Measurements from ENCODE around the gene AVEN. TPM values are rescaled to one million over a fixed set of nuclear protein-coding genes. Genes with fewer than 3 reads are reported as not detected.
"Not testable (repeated sequence)": the region's sequence is repeated elsewhere in the genome, so short reads cannot be mapped to it uniquely, and the experiment has no call there.

AVEN gene
- total RNA-seq, 1 experiment from 2014 or later, result 11.9 TPM

DNA sequence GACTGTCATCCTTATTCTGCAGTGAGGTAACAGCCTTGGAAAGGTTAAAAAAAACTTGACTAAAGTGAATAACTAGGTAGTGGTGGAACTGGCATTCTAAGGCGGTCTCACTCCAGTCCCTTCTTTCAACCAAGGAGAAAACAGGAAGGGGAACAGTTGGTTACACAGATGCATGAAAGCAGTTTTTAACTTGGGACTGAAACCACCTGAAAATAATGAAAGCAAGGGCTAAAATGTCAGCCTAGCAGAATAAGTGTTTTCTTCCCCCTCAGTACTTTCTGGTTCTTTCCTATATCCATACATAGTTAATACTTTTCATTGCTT, 748 bp upstream of the AVEN start:
- DNase-seq (ENCODE audit: low spot score), result no peak

DNA sequence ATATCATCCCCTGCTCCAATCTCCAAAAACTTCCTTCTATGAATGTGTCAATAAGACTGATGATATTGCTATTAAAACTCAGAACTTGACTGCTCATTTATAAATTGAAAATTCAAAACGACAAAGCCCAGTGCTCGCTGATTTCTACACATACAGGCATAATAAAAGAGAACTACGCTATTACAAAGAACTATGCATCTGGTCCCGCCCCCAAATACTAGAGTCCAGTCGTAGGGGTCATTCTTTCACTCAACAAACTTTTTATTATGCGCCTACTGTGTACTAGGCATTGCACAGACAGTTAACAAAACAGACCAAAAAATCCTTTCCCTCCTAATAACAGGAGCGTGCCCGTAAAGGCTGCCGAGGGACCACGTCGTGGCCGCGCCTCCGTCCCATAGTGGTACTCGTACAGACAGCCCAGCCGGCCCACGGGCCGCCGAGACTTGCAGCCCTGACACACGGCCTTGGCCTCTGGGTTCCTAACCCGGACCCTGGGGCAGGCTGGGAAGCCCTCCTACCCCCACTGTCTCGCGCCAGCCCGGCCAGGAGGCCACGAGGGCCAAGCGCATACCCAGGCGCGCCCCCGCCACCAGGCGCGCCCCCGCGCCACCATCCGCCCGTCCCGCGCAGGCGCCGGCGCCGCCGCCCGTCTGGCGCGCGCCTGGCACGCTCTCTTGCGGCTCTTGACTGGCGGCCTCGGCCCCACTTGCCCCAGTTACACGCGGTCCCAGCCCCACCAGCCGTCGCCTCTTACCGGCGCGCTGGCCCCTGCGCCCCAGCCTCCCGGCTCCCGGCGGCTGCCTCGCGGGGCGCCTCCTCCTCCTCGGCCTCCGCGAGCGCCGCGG, 757 bp downstream of the AVEN start:
- DNase-seq (ENCODE audit: low spot score), result peak; percentile 74

DNA sequence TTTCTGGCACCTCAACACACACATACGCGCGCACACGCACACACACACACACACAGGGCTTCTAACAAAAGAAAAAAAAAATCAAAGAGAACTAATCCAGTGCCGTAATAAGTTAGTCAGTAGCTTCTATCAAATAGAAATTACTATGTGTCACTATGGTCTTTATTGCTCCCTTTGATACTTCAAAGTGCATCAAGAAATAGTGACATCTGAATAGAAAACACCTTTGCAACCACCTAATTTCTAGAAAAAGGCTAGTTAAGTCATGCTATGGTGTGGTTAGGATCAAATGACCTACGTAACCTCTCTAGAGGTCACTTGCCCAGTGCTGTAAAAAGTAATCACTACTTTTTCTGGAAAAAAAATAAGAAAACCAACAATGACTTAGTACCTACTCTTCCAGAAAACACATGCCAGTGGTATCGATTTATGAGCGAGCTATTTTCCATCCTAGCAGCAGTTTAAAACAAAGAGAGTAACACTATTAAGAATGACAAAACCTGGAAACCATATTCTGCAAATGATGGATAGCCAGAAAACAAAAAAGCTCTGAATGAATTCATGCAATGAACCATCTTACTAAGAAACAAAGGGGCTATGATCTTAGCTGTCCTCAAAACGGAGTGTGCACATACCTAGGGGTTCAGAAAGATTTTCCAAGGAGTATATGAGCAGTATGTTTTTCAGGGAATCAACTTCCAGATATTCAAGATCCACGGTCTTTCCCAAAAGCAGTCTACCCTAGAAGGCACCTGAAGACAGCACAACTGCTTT, 6.8 kb downstream of the AVEN start:
- no peak for DNase-seq (ENCODE audit: low spot score)

DNA sequence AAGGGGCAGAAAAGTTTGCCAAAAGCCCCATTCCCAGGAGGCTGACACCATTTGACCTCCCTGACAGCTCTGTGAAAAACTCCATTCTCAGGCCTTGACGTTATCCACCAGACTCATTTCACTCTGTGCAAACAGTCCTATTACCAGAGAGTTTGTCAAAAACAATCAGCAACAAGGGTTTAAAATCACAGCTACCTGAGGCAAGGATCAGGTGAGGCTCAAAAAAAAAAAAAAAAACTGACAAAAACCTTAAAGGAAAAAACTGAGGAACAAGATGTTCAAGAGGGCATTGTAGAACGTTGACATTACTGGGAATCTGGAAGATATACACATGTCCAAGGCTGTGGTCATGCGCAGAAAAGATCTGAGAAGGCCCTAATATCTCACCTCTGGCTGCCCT, 11.4 kb downstream of the AVEN start:
- DNase-seq (ENCODE audit: low spot score), result no peak

DNA sequence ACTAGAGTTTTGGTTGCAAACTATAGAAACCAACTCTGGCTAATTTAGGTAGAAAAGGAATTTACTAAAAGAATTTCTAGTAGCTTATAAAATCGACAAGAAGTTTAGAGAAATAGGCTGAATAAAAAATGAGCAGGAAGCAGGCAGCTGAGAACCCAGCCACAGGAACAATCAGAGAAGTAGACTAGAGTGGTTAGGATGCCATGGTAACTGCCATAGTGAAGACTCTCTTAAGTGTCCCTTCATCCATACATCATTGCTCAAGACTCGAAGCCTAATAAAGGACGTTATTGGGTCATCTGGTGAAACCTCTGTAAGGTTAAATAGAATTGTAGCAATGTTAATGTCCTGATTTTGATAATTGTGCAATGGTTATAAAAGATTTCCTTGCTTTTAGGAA, 13.8 kb downstream of the AVEN start:
- DNase-seq (ENCODE audit: low spot score), result no peak

DNA sequence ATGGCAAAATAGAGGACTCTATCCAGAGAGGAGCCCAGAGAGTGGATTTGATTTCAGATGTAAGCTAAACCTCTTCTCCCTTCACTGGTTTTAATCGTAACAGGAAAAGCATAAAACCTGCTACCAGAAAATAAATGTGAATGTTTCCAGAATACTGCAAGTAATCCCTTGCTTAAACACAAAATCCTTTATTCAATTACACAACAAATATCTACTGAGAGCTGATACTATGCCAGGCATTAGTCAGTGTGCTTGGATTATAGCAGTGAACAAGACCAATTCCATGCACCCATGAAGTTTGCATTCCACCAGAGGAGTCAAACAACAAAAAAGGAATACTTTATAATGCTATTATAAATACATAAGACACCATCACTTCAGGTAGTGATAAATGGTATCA, 15.1 kb downstream of the AVEN start:
- DNase-seq (ENCODE audit: low spot score), result no peak

DNA sequence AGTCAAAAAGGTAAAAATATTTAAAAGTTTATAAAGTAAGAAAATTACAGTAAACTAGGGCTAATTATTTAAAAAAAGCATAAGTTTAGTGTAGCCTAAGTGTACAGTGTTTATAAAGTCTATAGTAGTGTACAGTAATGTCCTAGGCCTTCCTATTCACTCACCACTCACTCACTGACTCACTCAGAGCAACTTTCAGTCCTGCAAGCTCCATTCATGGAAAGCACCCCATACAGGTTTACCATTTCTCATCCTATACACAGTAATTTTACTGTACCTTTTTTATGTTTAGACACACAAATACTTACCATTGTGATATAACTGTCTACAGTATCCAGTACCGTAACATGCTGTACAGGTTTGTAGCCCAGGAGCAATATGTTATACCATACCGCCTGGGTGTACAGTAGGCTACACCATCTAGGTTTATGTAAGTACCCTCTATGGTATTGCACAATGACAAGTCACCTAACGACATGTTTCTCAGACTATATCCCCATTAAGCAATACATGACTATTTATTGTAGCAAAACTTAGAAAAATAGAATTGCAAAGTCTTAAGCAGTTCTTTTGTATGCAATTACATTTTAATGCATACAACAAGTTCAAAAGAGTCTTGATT, 19.5 kb downstream of the AVEN start:
- no peak for DNase-seq (ENCODE audit: low spot score)

DNA sequence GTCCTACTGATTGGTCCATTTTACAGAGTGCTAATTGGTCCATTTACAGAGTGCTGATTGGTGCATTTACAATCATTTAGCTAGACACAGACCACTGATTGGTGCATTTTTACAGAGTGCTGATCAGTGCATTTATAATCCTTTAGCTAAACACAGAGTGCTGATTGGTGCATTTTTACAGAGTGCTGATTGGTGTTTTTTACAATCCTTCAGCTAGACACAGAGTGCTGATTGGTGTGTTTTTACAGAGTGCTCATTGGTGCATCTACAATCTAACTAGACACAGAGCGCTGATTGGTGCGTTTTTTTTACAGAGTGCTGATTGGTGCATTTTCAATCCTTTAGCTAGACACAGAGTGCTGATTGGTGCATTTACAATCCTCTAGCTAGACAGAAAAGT, 20.3 kb downstream of the AVEN start:
- DNase-seq (ENCODE audit: low spot score), result not testable (repeated sequence)

DNA sequence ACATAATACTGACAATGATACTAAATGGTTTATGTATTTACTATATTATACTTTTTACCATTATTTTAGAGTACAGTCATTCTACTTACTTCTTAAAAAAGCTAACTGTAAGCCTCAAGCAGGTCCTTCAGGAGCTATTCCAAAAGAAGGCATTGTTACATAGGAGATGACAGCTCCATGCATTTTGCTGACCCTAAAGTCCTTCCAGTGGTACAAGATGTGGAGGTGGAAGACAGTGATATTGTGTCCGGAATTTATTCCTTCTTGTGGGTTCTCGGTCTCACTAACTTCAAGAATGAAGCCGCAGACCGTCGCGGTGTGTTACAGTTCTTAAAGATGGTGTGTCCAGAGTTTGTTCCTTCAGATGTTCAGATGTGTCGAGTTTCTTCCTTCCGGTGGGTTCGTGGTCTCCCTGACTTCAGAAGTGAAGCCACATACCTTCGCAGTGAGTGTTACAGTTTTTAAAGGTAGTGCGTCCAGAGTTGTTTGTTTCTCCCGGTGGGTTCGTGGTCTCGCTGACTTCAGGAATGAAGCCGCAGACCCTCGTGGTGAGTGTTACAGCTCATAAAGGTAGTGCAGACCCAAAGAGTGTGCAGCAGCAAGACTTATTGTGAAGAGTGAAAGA, 20.9 kb downstream of the AVEN start:
- no peak for DNase-seq (ENCODE audit: low spot score)

DNA sequence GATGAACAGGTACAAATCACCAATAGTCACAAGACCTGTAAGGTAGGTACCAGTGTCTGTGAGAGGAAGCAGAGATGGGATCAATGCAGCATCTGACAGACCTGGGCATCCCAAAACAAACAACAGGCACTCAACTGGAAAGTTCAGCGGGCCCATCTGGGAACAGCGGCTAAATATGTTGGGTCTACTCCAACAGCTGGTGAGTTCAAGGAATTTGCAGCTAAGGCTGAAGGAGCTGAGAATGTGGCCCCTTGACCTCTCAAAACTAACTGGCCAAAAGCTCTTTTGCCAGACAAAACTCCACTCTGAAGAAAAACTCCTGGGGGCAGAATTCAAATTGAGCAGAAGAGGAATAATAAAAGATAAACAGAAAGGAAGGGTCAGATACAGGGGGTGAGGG, 24.4 kb downstream of the AVEN start:
- DNase-seq (ENCODE audit: low spot score), result no peak

DNA sequence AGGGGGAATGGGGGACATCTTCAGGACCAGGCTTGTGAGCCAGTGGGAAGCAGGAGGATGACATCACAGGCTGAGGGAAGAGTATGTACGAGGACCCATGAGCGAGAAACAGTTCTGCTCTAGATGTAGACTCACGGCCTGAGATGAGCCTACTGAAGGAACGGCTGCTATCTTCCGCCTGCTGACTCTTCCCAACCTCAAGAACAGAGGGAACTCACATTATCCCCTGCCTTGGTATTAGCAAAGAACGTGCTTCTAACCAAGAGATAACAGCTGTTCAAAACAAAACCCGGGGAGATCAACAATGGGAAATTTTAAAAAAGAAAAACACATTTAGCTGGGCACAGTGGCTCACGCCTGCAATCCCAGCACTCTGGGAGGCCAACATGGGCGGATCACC, 25.3 kb downstream of the AVEN start:
- no peak for DNase-seq (ENCODE audit: low spot score)

DNA sequence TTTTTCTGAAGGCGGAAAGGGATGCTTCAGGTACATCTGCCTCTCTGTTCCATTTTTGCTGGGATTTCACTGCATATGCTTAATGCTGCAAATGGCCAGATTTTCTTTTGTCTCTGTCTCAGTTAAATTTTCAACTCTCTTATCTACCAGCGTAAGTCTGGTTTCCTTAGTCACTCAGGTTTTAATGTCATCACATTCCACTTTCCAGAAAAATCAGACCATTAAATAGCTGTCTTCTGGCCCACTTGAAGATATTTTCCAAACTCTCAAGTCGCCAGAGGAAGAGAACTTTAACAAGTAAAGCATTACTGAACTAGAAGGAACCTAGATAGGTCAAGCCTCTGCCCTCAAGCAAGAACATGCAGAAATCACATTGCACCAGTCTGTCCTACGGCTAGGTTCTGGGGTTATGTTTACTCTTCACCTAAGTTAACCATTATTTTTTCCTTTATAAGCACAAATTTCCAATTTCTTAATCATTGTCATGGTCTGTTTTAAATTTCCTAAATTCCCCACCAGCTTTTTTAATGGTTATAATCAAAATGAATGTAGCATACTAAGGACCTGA, 26.5 kb downstream of the AVEN start:
- DNase-seq (ENCODE audit: low spot score), result no peak

DNA sequence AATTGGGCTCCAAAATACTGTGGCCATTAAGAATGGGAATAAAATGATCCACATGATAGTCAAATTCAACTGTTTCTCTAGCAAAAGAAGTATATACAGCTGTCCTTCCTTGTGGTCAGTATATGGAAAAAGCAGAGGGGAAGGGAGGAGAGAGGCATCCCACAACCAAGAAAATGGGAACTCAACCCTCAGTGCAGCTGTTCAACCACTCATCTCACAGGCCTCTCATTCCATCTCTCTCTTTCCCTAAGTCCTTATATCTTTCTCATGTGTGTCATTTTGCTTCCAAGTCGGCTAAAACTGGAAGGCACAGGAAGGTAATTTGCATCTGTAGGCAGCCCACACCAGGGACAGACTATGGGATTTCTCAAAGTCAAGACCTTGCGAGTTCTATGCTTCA, 27.5 kb downstream of the AVEN start:
- DNase-seq (ENCODE audit: low spot score), result no peak

DNA sequence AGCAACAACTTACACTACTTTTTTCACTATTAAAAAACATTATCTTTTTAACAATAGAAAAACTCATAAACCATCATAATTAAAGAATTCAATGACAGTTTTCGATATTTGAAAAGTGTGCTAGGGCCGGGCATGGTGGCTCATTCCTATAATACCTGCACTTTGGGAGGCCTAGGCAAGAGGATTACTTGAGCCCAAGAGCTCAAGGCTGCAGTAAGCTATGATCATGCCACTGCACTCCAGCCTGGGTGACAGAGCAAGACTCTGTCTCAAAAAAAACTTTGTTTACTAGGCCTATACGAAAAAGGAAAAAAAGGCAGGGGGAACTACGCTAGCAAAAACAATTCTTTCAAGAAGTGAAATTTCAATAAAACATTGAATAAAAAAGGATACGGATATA, 28.1 kb downstream of the AVEN start:
- no peak for DNase-seq (ENCODE audit: low spot score)

DNA sequence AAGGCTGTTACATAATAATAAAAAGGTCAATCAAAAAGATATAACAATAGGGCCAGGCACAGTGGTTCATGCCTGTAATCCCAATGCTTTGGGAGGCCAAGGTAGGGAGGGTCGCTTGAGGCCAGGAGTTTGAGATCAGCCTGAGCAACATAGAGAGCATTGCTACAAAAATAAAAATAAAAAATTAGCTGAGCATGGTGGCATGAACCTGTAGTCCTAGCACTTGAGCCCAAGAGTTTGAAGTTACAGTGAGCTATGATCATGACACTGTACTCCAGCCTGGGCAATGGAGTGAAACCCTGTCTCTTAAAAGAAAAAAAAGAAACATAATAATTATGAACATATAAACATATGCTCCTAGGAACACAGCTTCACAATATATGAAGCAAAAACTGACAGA, 29.3 kb downstream of the AVEN start:
- no peak for DNase-seq (ENCODE audit: low spot score)

DNA sequence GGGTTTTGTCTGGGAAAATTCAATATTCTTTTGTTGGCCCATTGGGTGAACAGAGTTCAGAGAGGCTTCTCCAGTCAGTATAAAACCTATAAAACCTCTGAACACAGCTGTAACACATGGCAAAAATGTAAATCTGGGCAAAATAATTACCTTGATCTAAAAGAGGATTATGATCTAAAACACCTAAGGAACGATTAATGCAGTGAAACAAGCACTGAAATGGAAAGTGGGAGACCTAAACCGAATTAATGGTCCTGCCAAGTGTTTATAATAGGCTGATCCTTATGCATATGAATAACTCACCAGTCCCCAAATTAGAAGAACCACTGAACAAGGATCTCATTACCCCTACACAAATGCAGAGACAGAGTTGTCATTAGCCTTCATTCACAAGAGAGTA, 32.6 kb downstream of the AVEN start:
- DNase-seq (ENCODE audit: low spot score), result no peak

DNA sequence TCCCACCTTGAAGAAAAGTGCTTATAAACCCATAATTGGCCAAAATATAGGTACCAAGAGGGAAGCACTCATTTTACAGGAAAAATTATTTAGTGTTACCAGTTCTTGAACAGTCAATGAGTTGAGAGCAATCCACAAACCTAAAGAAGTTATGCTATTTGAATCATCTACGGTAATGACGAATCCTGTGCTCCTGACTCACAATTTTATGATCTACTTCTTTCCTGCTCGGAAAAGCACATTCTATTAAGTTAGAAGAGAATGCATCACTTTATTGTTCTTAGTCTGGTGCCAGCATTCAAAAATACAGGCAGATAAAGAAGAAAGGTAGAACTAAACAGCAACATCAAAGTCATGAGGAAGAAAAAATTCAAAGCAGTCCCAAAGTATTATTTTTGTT, 37.5 kb downstream of the AVEN start:
- no peak for DNase-seq (ENCODE audit: low spot score)

DNA sequence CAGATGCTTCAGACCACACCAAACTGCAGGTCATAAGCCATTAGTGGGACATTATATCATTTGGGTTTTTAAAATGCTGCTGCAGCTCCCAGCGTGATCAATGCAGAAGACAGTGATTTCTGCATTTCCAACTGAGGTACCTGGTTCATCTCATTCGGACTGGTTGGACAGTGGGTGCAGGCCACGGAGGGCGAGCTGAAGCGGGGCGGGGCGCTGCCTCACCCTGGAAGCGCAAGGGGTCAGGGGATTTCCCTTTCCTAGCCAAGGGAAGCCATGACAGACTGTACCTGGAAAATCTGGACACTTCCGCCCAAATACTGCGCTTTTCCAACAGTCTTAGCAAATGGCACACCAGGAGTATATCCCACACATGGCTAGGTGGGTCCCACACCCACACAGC, 43.3 kb downstream of the AVEN start:
- DNase-seq (ENCODE audit: low spot score), result not testable (repeated sequence)

DNA sequence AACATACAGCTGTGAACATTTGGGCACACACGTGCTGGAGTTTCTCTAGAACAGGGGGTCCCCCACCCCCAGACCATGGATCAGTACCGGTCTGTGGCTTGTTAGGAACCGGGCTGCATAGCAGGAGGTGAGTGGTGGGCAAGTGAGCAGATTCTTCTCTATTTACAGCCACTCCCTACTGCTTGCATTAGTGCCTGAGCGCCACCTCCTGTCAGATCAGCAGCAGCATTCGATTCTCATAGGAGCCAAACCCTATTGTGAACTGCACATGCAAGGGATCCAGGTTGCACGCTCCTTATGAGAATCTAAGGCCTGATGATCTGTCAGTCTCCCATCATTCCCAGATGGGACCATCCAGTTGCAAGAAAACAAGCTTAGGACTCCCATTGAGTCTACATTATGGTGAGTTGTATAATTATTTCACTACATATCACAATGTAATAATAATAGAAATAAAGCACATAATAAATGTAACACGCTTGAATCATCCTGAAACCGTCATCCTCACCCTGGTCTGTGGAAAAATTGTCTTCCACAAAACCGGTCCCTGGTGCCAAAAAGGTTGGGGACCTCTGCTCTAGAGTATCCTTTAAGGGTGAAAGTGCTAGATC, 44.9 kb downstream of the AVEN start:
- DNase-seq (ENCODE audit: low spot score), result peak; percentile 42

DNA sequence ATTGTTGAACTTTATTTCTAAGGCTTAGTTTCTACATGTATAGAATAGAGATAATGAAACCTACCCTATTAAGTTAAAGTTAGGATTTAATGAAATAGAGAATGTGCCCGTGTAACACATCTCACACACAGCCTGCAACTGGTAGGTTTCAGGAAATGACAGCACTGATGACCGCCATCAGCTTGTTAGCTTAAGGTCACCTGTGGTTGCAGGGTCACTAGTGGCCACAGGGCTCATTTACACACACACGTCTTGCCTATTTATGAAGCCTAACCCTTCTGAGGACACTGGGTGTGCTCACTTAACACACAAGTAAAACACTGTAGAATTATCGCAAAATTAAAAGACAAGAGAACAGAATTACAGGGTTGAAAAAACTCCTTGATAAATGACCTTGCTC, 50.6 kb downstream of the AVEN start:
- peak; percentile 23 for DNase-seq (ENCODE audit: low spot score)

DNA sequence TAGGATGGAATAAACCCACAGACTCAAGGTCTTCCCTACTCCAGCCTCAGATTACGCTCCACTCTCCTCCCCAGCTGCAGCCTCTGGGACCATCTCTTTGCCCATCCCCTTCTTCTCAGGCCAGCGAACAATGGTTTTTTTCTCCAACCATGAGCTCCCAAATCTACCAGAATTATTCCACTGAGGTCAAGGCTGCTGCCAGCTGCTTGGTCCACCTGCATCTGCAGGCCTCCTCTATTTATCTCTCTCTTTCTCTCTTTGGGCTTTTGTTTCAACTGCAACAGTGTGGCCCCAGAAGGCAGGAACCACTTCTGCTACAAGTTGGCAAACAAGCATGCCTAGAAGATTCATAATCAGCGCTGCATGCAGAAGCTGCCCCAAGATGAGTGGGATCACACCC, 51.6 kb downstream of the AVEN start:
- no peak for DNase-seq (ENCODE audit: low spot score)

DNA sequence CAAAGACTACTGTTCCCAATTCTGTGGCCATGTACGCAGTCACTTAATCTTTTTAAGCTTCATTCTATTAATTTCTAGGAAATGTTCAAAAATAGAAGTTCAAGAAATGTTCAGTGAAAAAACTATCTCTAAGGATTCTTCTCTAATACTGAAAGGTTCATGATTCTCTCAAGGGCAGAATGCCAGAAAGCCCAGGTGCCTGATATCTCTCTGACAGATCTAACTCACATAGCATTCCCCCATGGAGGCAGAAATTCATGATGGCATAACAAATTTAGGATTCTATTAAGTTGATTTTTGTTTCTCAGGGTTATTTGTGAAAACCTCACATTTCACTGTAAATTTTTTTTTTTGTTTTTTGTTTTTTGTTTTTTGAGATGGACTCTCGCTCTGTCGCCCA, 53.3 kb downstream of the AVEN start:
- no peak for DNase-seq (ENCODE audit: low spot score)
